Measurements from ENCODE around the gene GALNT6.
A peak's percentile ranks its signal among the peaks of the same experiment; 100 is the strongest.

The GALNT6 gene

GRCh38 chr12:51405801-51406207 lies 14.6 kb upstream of the GALNT6 start:
- DNase-seq (ENCODE audit: low read depth) = no peak

GRCh38 chr12:51404627-51405026 lies 13.4 kb upstream of the GALNT6 start:
- DNase-seq (ENCODE audit: low read depth) = no peak

GRCh38 chr12:51403681-51404136 lies 12.5 kb upstream of the GALNT6 start:
- no peak for DNase-seq (ENCODE audit: low read depth)

- DNase-seq (ENCODE audit: low read depth) = no peak
Observed at GRCh38 chr12:51403159-51403558, 12.0 kb upstream of the GALNT6 start.

- no peak for DNase-seq (ENCODE audit: low read depth)
Observed at GRCh38 chr12:51401900-51402299, 10.7 kb upstream of the GALNT6 start.

GRCh38 chr12:51401486-51401885 lies 10.3 kb upstream of the GALNT6 start:
- no peak for DNase-seq (ENCODE audit: low read depth)

GRCh38 chr12:51401020-51401419 lies 9.8 kb upstream of the GALNT6 start:
- no peak for DNase-seq (ENCODE audit: low read depth)

- no peak for DNase-seq (ENCODE audit: low read depth)
Observed at GRCh38 chr12:51399891-51400290, 8.7 kb upstream of the GALNT6 start.

- DNase-seq (ENCODE audit: low read depth) = no peak
Observed at GRCh38 chr12:51397670-51398069, 6.5 kb upstream of the GALNT6 start.

GRCh38 chr12:51395283-51396230 lies 4.4 kb upstream of the GALNT6 start:
- DNase-seq (ENCODE audit: low read depth) = no peak

- DNase-seq (ENCODE audit: low read depth) = peak; percentile 42
Observed at GRCh38 chr12:51393676-51394545, 2.7 kb upstream of the GALNT6 start.

GRCh38 chr12:51392556-51393237 lies 1.5 kb upstream of the GALNT6 start:
- no peak for DNase-seq (ENCODE audit: low read depth)

- DNase-seq (ENCODE audit: low read depth) = no peak
Observed at GRCh38 chr12:51390891-51391282, 319 bp downstream of the GALNT6 start.

GRCh38 chr12:51390457-51390856 lies 749 bp downstream of the GALNT6 start:
- DNase-seq (ENCODE audit: low read depth) = no peak

- no peak for DNase-seq (ENCODE audit: low read depth)
Observed at GRCh38 chr12:51389302-51389999, 1.8 kb downstream of the GALNT6 start.

- DNase-seq (ENCODE audit: low read depth) = no peak
Observed at GRCh38 chr12:51388846-51389245, 2.4 kb downstream of the GALNT6 start.

GRCh38 chr12:51388069-51388799 lies 3.0 kb downstream of the GALNT6 start:
- no peak for DNase-seq (ENCODE audit: low read depth)

GRCh38 chr12:51386351-51386750 lies 4.9 kb downstream of the GALNT6 start:
- no peak for DNase-seq (ENCODE audit: low read depth)

GRCh38 chr12:51383269-51383905 lies 7.8 kb downstream of the GALNT6 start:
- no peak for DNase-seq (ENCODE audit: low read depth)

GRCh38 chr12:51382173-51382572 lies 9.0 kb downstream of the GALNT6 start:
- no peak for DNase-seq (ENCODE audit: low read depth)
